Body of pancreas (tissue), 4 donors: ENCODE results near the gene SIAE.

ENCODE experiments used
- POLR2A ChIP-seq, 3 donors: fragments of 450-650 bp; IDR thresholded peaks; one replicate each; pipeline ENCODE4 v1.6.1; 2016; ENCODE audit warnings: antibody characterized with exemption in 3 of 3, mild to moderate bottlenecking in 2 of 3
- TF ChIP-seq, protein P1 (sequence below), 7 experiments: fragments of 450-650 bp in 4 of 7; fragments of 200-600 bp in 3 of 7; sonication (generic) in 3 of 7; IDR thresholded peaks; one replicate each; pipeline ENCODE4 v1.5.1; 2016 to 2019; ENCODE audit warnings: antibody characterized with exemption in 7 of 7

DNA sequence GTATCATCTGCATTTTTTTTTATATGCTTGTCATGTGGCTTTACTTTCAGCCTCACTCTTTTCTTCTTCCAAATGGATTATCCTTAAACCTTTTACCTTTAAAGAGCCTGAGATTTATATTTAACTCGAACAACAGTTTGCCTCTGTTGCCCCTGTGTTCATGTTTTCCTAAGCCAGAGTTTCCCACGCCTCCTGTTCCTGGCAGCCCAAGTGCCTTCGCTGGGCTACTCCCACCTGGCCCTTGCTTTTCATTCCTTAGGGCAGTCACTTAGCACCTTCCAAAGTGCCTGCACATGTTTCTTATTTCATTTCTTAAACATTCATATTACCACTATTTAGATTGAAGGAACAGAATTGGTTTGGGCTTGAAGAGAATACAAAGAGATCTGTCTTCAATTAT is 37.6 kb downstream of the SIAE start:
- TF ChIP-seq, protein P1, sequence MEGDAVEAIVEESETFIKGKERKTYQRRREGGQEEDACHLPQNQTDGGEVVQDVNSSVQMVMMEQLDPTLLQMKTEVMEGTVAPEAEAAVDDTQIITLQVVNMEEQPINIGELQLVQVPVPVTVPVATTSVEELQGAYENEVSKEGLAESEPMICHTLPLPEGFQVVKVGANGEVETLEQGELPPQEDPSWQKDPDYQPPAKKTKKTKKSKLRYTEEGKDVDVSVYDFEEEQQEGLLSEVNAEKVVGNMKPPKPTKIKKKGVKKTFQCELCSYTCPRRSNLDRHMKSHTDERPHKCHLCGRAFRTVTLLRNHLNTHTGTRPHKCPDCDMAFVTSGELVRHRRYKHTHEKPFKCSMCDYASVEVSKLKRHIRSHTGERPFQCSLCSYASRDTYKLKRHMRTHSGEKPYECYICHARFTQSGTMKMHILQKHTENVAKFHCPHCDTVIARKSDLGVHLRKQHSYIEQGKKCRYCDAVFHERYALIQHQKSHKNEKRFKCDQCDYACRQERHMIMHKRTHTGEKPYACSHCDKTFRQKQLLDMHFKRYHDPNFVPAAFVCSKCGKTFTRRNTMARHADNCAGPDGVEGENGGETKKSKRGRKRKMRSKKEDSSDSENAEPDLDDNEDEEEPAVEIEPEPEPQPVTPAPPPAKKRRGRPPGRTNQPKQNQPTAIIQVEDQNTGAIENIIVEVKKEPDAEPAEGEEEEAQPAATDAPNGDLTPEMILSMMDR (IDR thresholded peaks at IDR 0.05) = no peak
- no peak for TF ChIP-seq POLR2A (IDR thresholded peaks at IDR 0.05)
